Measurements from ENCODE around the gene PRKG1. TPM values are rescaled to one million over a fixed set of nuclear protein-coding genes. Genes with fewer than 3 reads are reported as not detected.

The PRKG1 gene
- total RNA-seq, 1 experiment from 2014 or later = 10.4 TPM

- no peak overlapping the region for H4K91ac ChIP-seq (ENCODE audit: insufficient read length, low read depth, low read length)
- H3K4me1 ChIP-seq (ENCODE audit: insufficient read depth, low read length) = no peaks in the 10 kb centered on the region
- H4K5ac ChIP-seq (ENCODE audit: insufficient read length, low read depth, low read length) = no peak overlapping the region
- no peak overlapping the region for H3K4me2 ChIP-seq (ENCODE audit: insufficient read depth, insufficient read length, low read length)
- no peak overlapping the region for H2AK5ac ChIP-seq (ENCODE audit: insufficient read length, low read length)
- no peak overlapping the region for H3K27ac ChIP-seq (ENCODE audit: insufficient read length, low read depth, low read length)
- no peak overlapping the region for H4K8ac ChIP-seq (replicated peaks; ENCODE audit: insufficient read length, low read depth, low read length)
- H3K27me3 Mint-ChIP-seq (ENCODE audit: low read depth) = no peaks in the 10 kb centered on the region
- no peak overlapping the region for H3K4me3 Mint-ChIP-seq
- peaks cover 12 to 17% of the 10 kb centered on the region in 2 experiments for H3K9me3 Mint-ChIP-seq
- peaks cover 23 to 25% of the 10 kb centered on the region in 2 experiments for H3K4me1 Mint-ChIP-seq
- H2BK12ac ChIP-seq (ENCODE audit: insufficient read length, low read depth, low read length) = no peak overlapping the region
- WGBS (ENCODE audit: extremely low coverage, insufficient read length, low lambda C conversion rate) = no CpG with 5 or more reads among the region's 3 CpGs
- no peak overlapping the region for H3K4ac ChIP-seq (ENCODE audit: low read depth, low read length)
- H3K18ac ChIP-seq (ENCODE audit: insufficient read length, low read depth, low read length) = no peak overlapping the region
- H2BK20ac ChIP-seq (ENCODE audit: low read depth, low read length, poor library complexity, severe bottlenecking) = no peak overlapping the region
- H3K79me1 ChIP-seq (ENCODE audit: insufficient read depth, low read depth, low read length, poor library complexity, severe bottlenecking) = no peaks in the 10 kb centered on the region
- no peak overlapping the region for H2BK5ac ChIP-seq (ENCODE audit: insufficient read length, low read length)
- H3K27me3 ChIP-seq (ENCODE audit: insufficient read depth, low read length) = no peaks in the 10 kb centered on the region
- no peak overlapping the region for H3K9ac ChIP-seq (ENCODE audit: extremely low read depth, insufficient read length, low read length)
- H3K23ac ChIP-seq (ENCODE audit: insufficient read length, low read depth, low read length) = no peak overlapping the region
- no peak for TF ChIP-seq CTCF (conservative IDR thresholded peaks at IDR 0.05)
- H2AFZ ChIP-seq (ENCODE audit: low read length) = no peak overlapping the region
- H3K23me2 ChIP-seq (ENCODE audit: insufficient read length, low read depth, low read length, poor library complexity, severe bottlenecking) = no peaks in the 10 kb centered on the region
- H3K56ac ChIP-seq (ENCODE audit: insufficient read length, low read depth, low read length) = no peak overlapping the region
- peak overlapping the region; percentile 35 to 87 (median 41); a peak in 5 of 7 replicates for H3K27ac Mint-ChIP-seq
- H3K14ac ChIP-seq (ENCODE audit: insufficient read depth, low read length) = no peak overlapping the region
- H3K36me3 Mint-ChIP-seq (ENCODE audit: insufficient read depth in 1 of 3, low read depth in 3 of 3) = peaks cover 3 to 28% (median 7%) of the 10 kb centered on the region in 3 experiments; a peak in 5 of 7 replicates
- DNase-seq = no peak
- no peak overlapping the region for H2BK15ac ChIP-seq (ENCODE audit: low read depth, low read length)
- H3K9me3 ChIP-seq (ENCODE audit: control insufficient read depth, low read depth, low read length) = no peaks in the 10 kb centered on the region
- H3K79me2 ChIP-seq (ENCODE audit: insufficient read depth, low read length) = no peaks in the 10 kb centered on the region
- no peak overlapping the region for H2BK120ac ChIP-seq (ENCODE audit: low read depth, low read length, poor library complexity, severe bottlenecking)
- no peak overlapping the region for H3T11ph ChIP-seq (ENCODE audit: low read length)
- no peaks in the 10 kb centered on the region for H4K20me1 ChIP-seq (ENCODE audit: control insufficient read depth, insufficient read depth, insufficient read length)
Measured at GRCh38 chr10:51838471-51838870, 764.2 kb downstream of the PRKG1 start.

Measured in H9 (cell line).